AG09309 (cell line): ENCODE results near the gene PRPF38A.
"Not testable (repeated sequence)": the region's sequence is repeated elsewhere in the genome, so short reads cannot be mapped to it uniquely, and the experiment has no call there.

Experiments used
- DNase-seq: peaks from one replicate; pipeline ENCODE4 v3.0.0-alpha.2; 2010; ENCODE audit warnings: low read depth
- H3K4me3 ChIP-seq: 2 replicates; pipeline ENCODE4 v1.5.1; 2011; ENCODE audit warnings: mild to moderate bottlenecking, low read depth, low read length, moderate library complexity; ENCODE audit not compliant: control insufficient read depth
- CTCF ChIP-seq: IDR thresholded peaks from 2 replicates; pipeline ENCODE4 v1.5.1; 2011; ENCODE audit warnings: mild to moderate bottlenecking, low read depth, low read length, inconsistent platforms; ENCODE audit not compliant: insufficient read depth, control insufficient read depth; ENCODE audit errors: missing control alignments

Gene PRPF38A

GRCh38 chr1:52367272-52367671, 37.1 kb upstream of the PRPF38A start:
- no peak for DNase-seq
- no peak overlapping the region for H3K4me3 ChIP-seq
- TF ChIP-seq CTCF = no peak

- H3K4me3 ChIP-seq = no peak overlapping the region; the same call in 1 of the 2 replicates
- no peak for TF ChIP-seq CTCF
- no peak for DNase-seq
Measured at GRCh38 chr1:52368383-52369172, 35.8 kb upstream of the PRPF38A start.

GRCh38 chr1:52369851-52370250, 34.6 kb upstream of the PRPF38A start:
- not testable (repeated sequence) for DNase-seq, H3K4me3 ChIP-seq

GRCh38 chr1:52385376-52385775, 19.0 kb upstream of the PRPF38A start:
- no peak overlapping the region for H3K4me3 ChIP-seq
- DNase-seq = no peak
- no peak for TF ChIP-seq CTCF

- DNase-seq = no peak
- H3K4me3 ChIP-seq = no peak overlapping the region
- TF ChIP-seq CTCF = no peak
Measured at GRCh38 chr1:52386458-52386857, 17.9 kb upstream of the PRPF38A start.

- TF ChIP-seq CTCF = no peak
- no peak for DNase-seq
- H3K4me3 ChIP-seq = no peak overlapping the region
Measured at GRCh38 chr1:52393174-52393573, 11.2 kb upstream of the PRPF38A start.

GRCh38 chr1:52399629-52400028, 4.8 kb upstream of the PRPF38A start:
- no peak overlapping the region for H3K4me3 ChIP-seq
- TF ChIP-seq CTCF = no peak

More at GRCh38 chr1:52399629-52400028, 4.8 kb upstream of the PRPF38A start:
- no peak for DNase-seq
